Measurements from ENCODE around the gene BSX. TPM values are rescaled to one million over a fixed set of nuclear protein-coding genes. Genes with fewer than 3 reads are reported as not detected.
A peak's percentile ranks its signal among the peaks of the same experiment; 100 is the strongest.

The BSX gene
- total RNA-seq, 1 donor from 2014 or later = not detected

- no peak for TF ChIP-seq CTCF (IDR thresholded peaks at IDR 0.05)
- intact Hi-C loops (cut with DNase I) = no loop called here
- peaks cover 83% of the 10 kb centered on the region for H3K27me3 ChIP-seq (ENCODE audit: low read depth)
- H3K36me3 ChIP-seq = no peaks in the 10 kb centered on the region
- ATAC-seq (peak in 1 of 2 donors; percentile 23), DNase-seq (no peak)
- peaks cover 17% of the 10 kb centered on the region for H3K4me1 ChIP-seq
- no peak overlapping the region for H3K27ac ChIP-seq
- no peaks in the 10 kb centered on the region for H3K9me3 ChIP-seq
- peak overlapping the region; percentile 73 for H3K4me3 ChIP-seq
Observed at GRCh38 chr11:122983438-122984185, 2.0 kb upstream of the BSX start.

GRCh38 chr11:122979815-122980595 is 1.6 kb downstream of the BSX start:
- ATAC-seq = no peak
- Histone ChIP-seq H3K4me1 (peaks cover 29% of the 10 kb centered on the region), H3K4me3 (no peak overlapping the region), H3K27ac (no peak overlapping the region), H3K36me3 (no peaks in the 10 kb centered on the region), H3K27me3 (ENCODE audit: low read depth) (peaks cover 99% of the 10 kb centered on the region), H3K9me3 (no peaks in the 10 kb centered on the region)
- DNase-seq = no peak
- no peak for TF ChIP-seq CTCF (IDR thresholded peaks at IDR 0.05)
- intact Hi-C loops (cut with DNase I) = no loop called here

GRCh38 chr11:122979103-122979814 is 2.4 kb downstream of the BSX start:
- ATAC-seq (no peak), DNase-seq (no peak)
- Histone ChIP-seq H3K27ac (no peak overlapping the region), H3K4me3 (no peak overlapping the region), H3K36me3 (no peaks in the 10 kb centered on the region), H3K9me3 (no peaks in the 10 kb centered on the region), H3K4me1 (peaks cover 21% of the 10 kb centered on the region), H3K27me3 (ENCODE audit: low read depth) (peaks cover 100% of the 10 kb centered on the region)
- intact Hi-C loops (cut with DNase I) = no loop called here
- no peak for TF ChIP-seq CTCF (IDR thresholded peaks at IDR 0.05)

- DNase-seq (no peak), ATAC-seq (no peak)
- intact Hi-C loops (cut with DNase I) = no loop called here
- Histone ChIP-seq H3K27ac (no peak overlapping the region), H3K36me3 (no peaks in the 10 kb centered on the region), H3K4me3 (no peak overlapping the region), H3K9me3 (no peaks in the 10 kb centered on the region), H3K27me3 (ENCODE audit: low read depth) (peaks cover 100% of the 10 kb centered on the region), H3K4me1 (peaks cover 12% of the 10 kb centered on the region)
- no peak for TF ChIP-seq CTCF (IDR thresholded peaks at IDR 0.05)
Observed at GRCh38 chr11:122978299-122978620, 3.4 kb downstream of the BSX start.

GRCh38 chr11:122977470-122978298 is 4.0 kb downstream of the BSX start:
- H3K27me3 ChIP-seq (ENCODE audit: low read depth) = peaks cover 100% of the 10 kb centered on the region
- no peak for TF ChIP-seq CTCF (IDR thresholded peaks at IDR 0.05)
- peak in 1 of 2 donors; percentile 23 for ATAC-seq
- H3K4me3 ChIP-seq = peak overlapping the region; percentile 28
- no peaks in the 10 kb centered on the region for H3K36me3 ChIP-seq
- intact Hi-C loops (cut with DNase I) = no loop called here
- H3K9me3 ChIP-seq = no peaks in the 10 kb centered on the region
- peaks cover 12% of the 10 kb centered on the region for H3K4me1 ChIP-seq
- no peak overlapping the region for H3K27ac ChIP-seq
- DNase-seq = no peak
